ENCODE results near the gene SP2.

The SP2 gene

GRCh38 chr17:47957591-47958490 lies 61.8 kb downstream of the SP2 start, which contains the start of gene PRR15L:
PRR15L (minus strand) TSS chr17:47957883; CDS start chr17:47953234, 4,649 bp downstream.
- no peak for TF ChIP-seq CTCF (conservative IDR thresholded peaks at IDR 0.05; ENCODE audit: low read length)
- H3K4me3 ChIP-seq (ENCODE audit: low read length), result no peak within 1 kb of the TSS
- no peak for DNase-seq (ENCODE audit: low read depth)

- no peak overlapping the region for H3K4me3 ChIP-seq (ENCODE audit: low read length)
- DNase-seq (ENCODE audit: low read depth), result no peak
- TF ChIP-seq CTCF (conservative IDR thresholded peaks at IDR 0.05; ENCODE audit: low read length), result no peak
Measured at GRCh38 chr17:47959825-47960655, 64.0 kb downstream of the SP2 start.

- H3K4me3 ChIP-seq (ENCODE audit: low read length), result no peak overlapping the region
- no peak for TF ChIP-seq CTCF (conservative IDR thresholded peaks at IDR 0.05; ENCODE audit: low read length)
- DNase-seq (ENCODE audit: low read depth), result no peak
Measured at GRCh38 chr17:47961406-47961805, 65.4 kb downstream of the SP2 start.

GRCh38 chr17:47962901-47963300 lies 66.9 kb downstream of the SP2 start:
- no peak for DNase-seq (ENCODE audit: low read depth)
- H3K4me3 ChIP-seq (ENCODE audit: low read length), result no peak overlapping the region
- TF ChIP-seq CTCF (conservative IDR thresholded peaks at IDR 0.05; ENCODE audit: low read length), result no peak

GRCh38 chr17:47964856-47965255 lies 68.8 kb downstream of the SP2 start:
- no peak for TF ChIP-seq CTCF (conservative IDR thresholded peaks at IDR 0.05; ENCODE audit: low read length)
- DNase-seq (ENCODE audit: low read depth), result no peak
- no peak overlapping the region for H3K4me3 ChIP-seq (ENCODE audit: low read length)

- DNase-seq (ENCODE audit: low read depth), result no peak
- H3K4me3 ChIP-seq (ENCODE audit: low read length), result no peak overlapping the region
- TF ChIP-seq CTCF (conservative IDR thresholded peaks at IDR 0.05; ENCODE audit: low read length), result no peak
Measured at GRCh38 chr17:47966079-47966519, 70.1 kb downstream of the SP2 start.
